Thoracic aorta (tissue), 2 donors: ENCODE results near the gene TMEM81. TPM values are rescaled to one million over a fixed set of nuclear protein-coding genes. Genes with fewer than 3 reads are reported as not detected.

Experiments used
- ATAC-seq: fragments of 150-250 bp; one replicate; pipeline ENCODE4 v1.8.0; 2017; ENCODE audit warnings: low read depth; ENCODE audit not compliant: insufficient number of reproducible peaks, low FRiP score
- DNase-seq: peaks from one replicate; pipeline ENCODE4 v3.0.0-alpha.2; 2020; ENCODE audit warnings: low spot score
- H3K27ac ChIP-seq, 2 donors: fragments of 200-600 bp; sonication (generic); 1 replicate in 1 of 2; 2 replicates in 1 of 2; pipeline ENCODE4 v1.5.1; 2016; ENCODE audit warnings: mild to moderate bottlenecking in 2 of 2, moderate library complexity in 2 of 2
- H3K27me3 ChIP-seq: fragments of 200-600 bp; sonication (generic); replicated peaks from 2 replicates; pipeline ENCODE4 v1.6.0; 2016; ENCODE audit warnings: mild to moderate bottlenecking; ENCODE audit not compliant: insufficient read depth
- H3K36me3 ChIP-seq: fragments of 200-600 bp; sonication (generic); one replicate; pipeline ENCODE4 v1.5.1; 2016
- H3K4me1 ChIP-seq, 2 donors: fragments of 200-600 bp; sonication (generic); 1 replicate in 1 of 2; 2 replicates in 1 of 2; pipeline versions ENCODE4 v1.5.1 to v1.6.0; 2016; ENCODE audit warnings: low read depth in 2 of 2, mild to moderate bottlenecking in 1 of 2; ENCODE audit not compliant: control insufficient read depth in 1 of 2
- H3K4me3 ChIP-seq: fragments of 200-600 bp; sonication (generic); 2 replicates; pipeline ENCODE4 v1.5.1; 2016; ENCODE audit warnings: mild to moderate bottlenecking
- H3K9me3 ChIP-seq: fragments of 200-600 bp; sonication (generic); 2 replicates; pipeline ENCODE4 v1.5.1; 2016
- CTCF ChIP-seq: fragments of 200-600 bp; sonication (generic); IDR thresholded peaks from one replicate; pipeline ENCODE4 v1.5.1; 2019; ENCODE audit warnings: antibody characterized with exemption
- total RNA-seq, 2 donors: library from RNA; depleted of rRNA; stranded (reverse); fragments of >200 nt; gene quantifications; one replicate each; pipeline versions ENCODE4 v1.1.0 to v1.2.3, GENCODE V29; 2016

The TMEM81 gene
- total RNA-seq, 2 donors from 2014 or later, result 0.41 to 0.85 TPM

- Histone ChIP-seq H3K27me3 (no peaks in the 10 kb centered on the region), H3K36me3 (no peaks in the 10 kb centered on the region), H3K4me1 (no peaks in the 10 kb centered on the region), H3K27ac (no peak overlapping the region), H3K9me3 (no peaks in the 10 kb centered on the region), H3K4me3 (no peak overlapping the region)
- ATAC-seq (no peak), DNase-seq (no peak)
- TF ChIP-seq CTCF, result no peak
Measured at GRCh38 chr1:205074084-205074483, 10.2 kb downstream of the TMEM81 start.

GRCh38 chr1:205073511-205073910, 10.7 kb downstream of the TMEM81 start:
- H3K4me3 ChIP-seq, result no peak overlapping the region
- ATAC-seq, result no peak
- no peak for DNase-seq
- H3K27ac ChIP-seq, result no peak overlapping the region
- no peaks in the 10 kb centered on the region for H3K4me1 ChIP-seq
- no peaks in the 10 kb centered on the region for H3K27me3 ChIP-seq
- TF ChIP-seq CTCF, result no peak
- H3K36me3 ChIP-seq, result no peaks in the 10 kb centered on the region
- H3K9me3 ChIP-seq, result no peaks in the 10 kb centered on the region

GRCh38 chr1:205072881-205073280, 11.4 kb downstream of the TMEM81 start:
- Histone ChIP-seq H3K4me1 (no peaks in the 10 kb centered on the region), H3K36me3 (no peaks in the 10 kb centered on the region), H3K27ac (no peak overlapping the region), H3K4me3 (no peak overlapping the region), H3K27me3 (no peaks in the 10 kb centered on the region), H3K9me3 (no peaks in the 10 kb centered on the region)
- ATAC-seq (no peak), DNase-seq (no peak)
- no peak for TF ChIP-seq CTCF

GRCh38 chr1:205072286-205072685, 12.0 kb downstream of the TMEM81 start:
- no peak for ATAC-seq

GRCh38 chr1:205071801-205072200, 12.5 kb downstream of the TMEM81 start:
- H3K36me3 ChIP-seq, result no peaks in the 10 kb centered on the region
- H3K4me1 ChIP-seq, result no peaks in the 10 kb centered on the region
- no peak overlapping the region for H3K4me3 ChIP-seq

More at GRCh38 chr1:205072286-205072685, 12.0 kb downstream of the TMEM81 start:
- H3K27ac ChIP-seq, result no peak overlapping the region
- H3K36me3 ChIP-seq, result no peaks in the 10 kb centered on the region
- no peak for DNase-seq
- no peak for TF ChIP-seq CTCF
- H3K27me3 ChIP-seq, result no peaks in the 10 kb centered on the region
- no peaks in the 10 kb centered on the region for H3K4me1 ChIP-seq
- H3K9me3 ChIP-seq, result no peaks in the 10 kb centered on the region
- H3K4me3 ChIP-seq, result no peak overlapping the region

More at GRCh38 chr1:205071801-205072200, 12.5 kb downstream of the TMEM81 start:
- ATAC-seq (no peak), DNase-seq (no peak)
- no peaks in the 10 kb centered on the region for H3K27me3 ChIP-seq
- TF ChIP-seq CTCF, result no peak
- no peak overlapping the region for H3K27ac ChIP-seq
- H3K9me3 ChIP-seq, result no peaks in the 10 kb centered on the region
